Lower lobe of right lung (tissue), 2 donors: ENCODE measurements around the gene SPARC. TPM values are rescaled to one million over a fixed set of nuclear protein-coding genes. Genes with fewer than 3 reads are reported as not detected.

ENCODE experiments used
- ATAC-seq, 2 donors: fragments of 200-7000 bp; cut with Tn5 transposase; one replicate each; pipeline ENCODE4 v1.9.1; 2020 to 2022; ENCODE audit warnings: mild to moderate bottlenecking in 2 of 2, moderate library complexity in 2 of 2
- DNase-seq: peaks from one replicate; pipeline ENCODE4 v3.0.0-alpha.2; 2020
- H3K27ac ChIP-seq: fragments of 200-600 bp; one replicate; pipeline ENCODE4 v1.8.0; 2022
- H3K27me3 ChIP-seq: fragments of 200-600 bp; one replicate; pipeline ENCODE4 v1.8.0; 2022; ENCODE audit warnings: low read depth
- H3K36me3 ChIP-seq: fragments of 200-600 bp; one replicate; pipeline ENCODE4 v1.8.0; 2022; ENCODE audit warnings: mild to moderate bottlenecking
- H3K4me1 ChIP-seq: fragments of 200-600 bp; one replicate; pipeline ENCODE4 v1.8.0; 2022
- H3K4me3 ChIP-seq: fragments of 200-600 bp; one replicate; pipeline ENCODE4 v1.8.0; 2022; ENCODE audit warnings: mild to moderate bottlenecking
- H3K9me3 ChIP-seq: fragments of 200-600 bp; one replicate; pipeline ENCODE4 v1.8.0; 2022
- intact Hi-C: fragments of 100-400 bp; cut with DNase I; formaldehyde crosslinking; loops from one replicate; pipeline ENCODE4 v1.11.0; 2022
- total RNA-seq: library from RNA; stranded (reverse); fragmentation: NEBNext Ultra II Directional; extraction: Animal tissue kit (Norgen Biotek cat#: 25700); gene quantifications from one replicate; pipeline ENCODE4 v1.2.1, GENCODE V29; 2021
- TF ChIP-seq, protein P1 (sequence below): fragments of 200-600 bp; IDR thresholded peaks from one replicate; pipeline ENCODE4 v1.8.0; 2022; ENCODE audit warnings: antibody characterized with exemption, mild to moderate bottlenecking
- donor health status: DM: no; HTN: yes; CAD: no; lungs with severe emphysema.

SPARC gene
- total RNA-seq, 1 donor from 2014 or later: 904 TPM

DNA sequence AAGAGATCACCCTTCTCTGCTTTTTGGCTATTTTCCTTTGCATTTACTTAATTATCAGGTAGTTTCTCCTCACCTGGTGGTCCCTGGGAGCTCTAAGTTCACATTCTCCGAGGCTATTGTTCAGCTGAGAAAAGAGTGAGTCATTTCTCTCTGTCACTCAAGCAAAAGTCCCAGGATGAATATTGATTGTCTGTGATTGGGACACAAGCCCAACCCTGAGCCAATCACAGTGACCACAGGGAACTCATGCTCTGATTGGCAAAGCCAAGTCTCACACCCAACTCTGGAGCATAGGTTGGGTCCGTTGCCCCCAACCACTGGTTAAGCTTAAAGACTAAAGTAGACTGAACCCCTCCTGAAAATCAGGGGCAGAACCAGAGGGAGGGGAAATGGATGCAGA is 67.8 kb downstream of the SPARC start:
- no peak for DNase-seq
- H3K9me3 ChIP-seq: no peaks in the 10 kb centered on the region
- no peak overlapping the region for H3K4me3 ChIP-seq
- peaks cover 20% of the 10 kb centered on the region for H3K27me3 ChIP-seq
- H3K4me1 ChIP-seq: no peaks in the 10 kb centered on the region
- no peaks in the 10 kb centered on the region for H3K36me3 ChIP-seq
- TF ChIP-seq, protein P1, sequence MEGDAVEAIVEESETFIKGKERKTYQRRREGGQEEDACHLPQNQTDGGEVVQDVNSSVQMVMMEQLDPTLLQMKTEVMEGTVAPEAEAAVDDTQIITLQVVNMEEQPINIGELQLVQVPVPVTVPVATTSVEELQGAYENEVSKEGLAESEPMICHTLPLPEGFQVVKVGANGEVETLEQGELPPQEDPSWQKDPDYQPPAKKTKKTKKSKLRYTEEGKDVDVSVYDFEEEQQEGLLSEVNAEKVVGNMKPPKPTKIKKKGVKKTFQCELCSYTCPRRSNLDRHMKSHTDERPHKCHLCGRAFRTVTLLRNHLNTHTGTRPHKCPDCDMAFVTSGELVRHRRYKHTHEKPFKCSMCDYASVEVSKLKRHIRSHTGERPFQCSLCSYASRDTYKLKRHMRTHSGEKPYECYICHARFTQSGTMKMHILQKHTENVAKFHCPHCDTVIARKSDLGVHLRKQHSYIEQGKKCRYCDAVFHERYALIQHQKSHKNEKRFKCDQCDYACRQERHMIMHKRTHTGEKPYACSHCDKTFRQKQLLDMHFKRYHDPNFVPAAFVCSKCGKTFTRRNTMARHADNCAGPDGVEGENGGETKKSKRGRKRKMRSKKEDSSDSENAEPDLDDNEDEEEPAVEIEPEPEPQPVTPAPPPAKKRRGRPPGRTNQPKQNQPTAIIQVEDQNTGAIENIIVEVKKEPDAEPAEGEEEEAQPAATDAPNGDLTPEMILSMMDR: no peak
- ATAC-seq: no peak
- no peak overlapping the region for H3K27ac ChIP-seq
- intact Hi-C loops: no loop called here

DNA sequence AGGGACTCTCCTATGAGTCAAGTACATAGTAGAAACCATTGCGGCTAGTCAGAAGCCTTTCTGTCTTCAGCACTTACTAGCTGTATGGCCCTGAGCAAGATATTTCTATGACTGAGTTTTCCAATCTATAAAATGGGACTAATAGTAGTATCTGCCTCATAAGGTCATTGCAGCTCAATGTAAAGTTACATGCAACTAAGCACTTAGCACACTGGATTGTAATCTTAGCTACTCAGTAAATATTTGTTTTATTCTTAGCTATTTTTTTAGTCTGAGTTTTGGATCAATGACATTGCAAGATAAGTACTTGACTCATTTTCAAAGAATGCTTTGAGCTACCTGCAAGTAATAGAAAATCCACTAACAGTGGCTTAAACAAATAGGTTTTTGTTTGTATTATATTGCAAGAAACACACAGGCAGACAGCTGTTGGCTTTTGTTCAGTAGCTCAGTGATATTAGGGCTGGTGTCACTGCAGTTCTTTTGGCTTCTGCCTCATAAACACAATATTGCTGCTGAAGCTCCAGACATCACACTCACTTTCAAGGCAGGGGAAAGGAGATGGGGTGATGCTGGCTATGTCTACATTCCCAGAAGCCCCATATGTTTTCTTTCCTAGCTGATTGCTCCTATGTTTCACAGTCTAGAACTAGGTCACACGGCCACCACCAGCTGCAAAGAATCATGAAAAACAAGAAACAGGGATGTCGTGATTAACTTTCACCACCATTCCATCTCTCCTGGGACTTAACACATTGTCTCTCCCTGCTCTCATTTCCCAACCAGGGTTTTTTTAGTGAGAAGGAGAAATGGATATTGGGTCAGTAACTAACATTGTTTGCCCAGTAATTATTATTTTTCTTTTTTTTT is 68.6 kb downstream of the SPARC start:
- TF ChIP-seq, protein P1: no peak
- ATAC-seq: no peak
- Histone ChIP-seq H3K27ac (no peak overlapping the region), H3K27me3 (peaks cover 20% of the 10 kb centered on the region), H3K4me1 (no peaks in the 10 kb centered on the region), H3K9me3 (no peaks in the 10 kb centered on the region), H3K36me3 (no peaks in the 10 kb centered on the region), H3K4me3 (no peak overlapping the region)
- intact Hi-C loops: no loop called here
- DNase-seq: no peak

DNA sequence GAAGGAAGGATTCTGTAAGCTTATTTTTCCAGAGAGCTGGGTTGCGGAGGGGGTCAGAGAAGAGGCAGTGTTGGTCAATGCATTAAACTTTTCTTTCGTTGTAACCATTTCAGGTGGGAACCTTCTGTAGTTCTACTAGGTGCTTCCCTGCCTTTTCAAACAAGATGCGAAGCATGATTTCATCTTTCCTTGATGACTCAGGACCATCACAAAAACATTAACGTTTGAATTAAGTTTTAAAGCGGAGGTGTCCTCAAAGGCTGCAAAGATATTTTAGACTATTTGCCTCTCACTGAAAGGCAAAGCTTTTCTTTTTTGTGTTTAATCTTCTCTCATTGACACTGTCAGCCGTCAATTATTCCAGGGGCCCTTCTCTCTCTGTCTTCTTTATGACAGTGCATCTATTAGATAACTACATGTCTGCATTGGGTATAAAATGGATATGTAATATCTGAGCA is 69.3 kb downstream of the SPARC start:
- Histone ChIP-seq H3K4me3 (no peak overlapping the region), H3K27me3 (peaks cover 18% of the 10 kb centered on the region), H3K9me3 (no peaks in the 10 kb centered on the region), H3K4me1 (no peaks in the 10 kb centered on the region), H3K27ac (no peak overlapping the region), H3K36me3 (no peaks in the 10 kb centered on the region)
- intact Hi-C loops: no loop called here
- no peak for ATAC-seq
- no peak for DNase-seq
- TF ChIP-seq, protein P1: no peak

DNA sequence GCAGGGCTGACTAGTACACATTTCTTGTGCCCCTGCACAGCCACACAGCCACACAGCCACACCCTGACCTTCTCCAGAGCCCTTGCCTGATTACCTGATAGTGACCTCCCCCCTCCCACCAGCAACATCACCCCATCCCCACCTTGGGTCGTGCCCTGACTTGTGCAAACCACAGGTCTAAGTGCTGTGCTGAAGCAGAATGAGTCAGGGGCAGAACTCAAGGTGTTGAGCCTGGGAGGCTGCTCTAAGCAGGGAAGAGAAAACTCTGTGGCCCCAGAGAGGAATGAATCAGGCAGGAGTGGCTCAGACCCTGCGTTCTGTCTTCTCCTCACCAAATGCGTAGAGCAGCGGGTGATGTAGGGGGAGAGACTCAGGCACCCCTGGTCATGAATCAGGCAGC is 71.3 kb downstream of the SPARC start:
- Histone ChIP-seq H3K36me3 (no peaks in the 10 kb centered on the region), H3K27ac (no peak overlapping the region), H3K27me3 (peaks cover 16% of the 10 kb centered on the region), H3K9me3 (no peaks in the 10 kb centered on the region), H3K4me3 (no peak overlapping the region), H3K4me1 (no peaks in the 10 kb centered on the region)
- intact Hi-C loops: no loop called here
- DNase-seq (no peak), ATAC-seq (no peak)
- TF ChIP-seq, protein P1: no peak

DNA sequence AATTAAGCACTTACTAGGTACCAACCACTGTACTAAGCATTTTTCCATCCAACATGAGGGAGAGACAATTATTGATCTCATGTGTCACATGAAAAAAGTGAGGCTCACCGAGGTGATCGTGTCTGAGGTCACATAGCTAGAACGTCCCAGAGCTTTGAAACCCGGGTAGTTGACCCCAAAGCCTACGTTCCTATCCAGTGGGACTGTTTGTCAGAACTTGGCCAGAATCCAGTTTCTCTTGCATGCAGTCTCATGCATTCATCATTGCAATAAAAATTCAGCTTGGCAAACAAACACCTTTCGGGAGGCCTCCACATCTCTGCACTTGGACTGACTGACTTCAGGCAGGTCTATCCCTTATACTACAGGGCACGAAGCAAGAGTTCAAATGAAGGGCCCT is 72.2 kb downstream of the SPARC start:
- TF ChIP-seq, protein P1: no peak
- Histone ChIP-seq H3K9me3 (no peaks in the 10 kb centered on the region), H3K27me3 (peaks cover 12% of the 10 kb centered on the region), H3K36me3 (no peaks in the 10 kb centered on the region), H3K27ac (no peak overlapping the region), H3K4me1 (no peaks in the 10 kb centered on the region), H3K4me3 (no peak overlapping the region)
- no peak for ATAC-seq
- intact Hi-C loops: no loop called here
- DNase-seq: no peak
